Natural killer cell (primary cell): ENCODE data around the gene FSTL4. TPM values are rescaled to one million over a fixed set of nuclear protein-coding genes. Genes with fewer than 3 reads are reported as not detected.

Source experiments
- ATAC-seq, 3 donors: fragments of 150-1000 bp in 2 of 3; fragments of 200-7000 bp in 1 of 3; cut with Tn5 transposase; 1 replicate in 1 of 3; 2 replicates in 2 of 3; pipeline ENCODE4 v1.10.0; 2021; ENCODE audit warnings: mild to moderate bottlenecking in 2 of 3, moderate library complexity in 2 of 3
- DNase-seq, 2 donors: peaks; one replicate each; pipeline versions ENCODE4 v3.0.0 to v3.0.0-alpha.2; 2013 to 2021; ENCODE audit warnings: mixed read lengths in 1 of 2
- H3K27ac ChIP-seq: one replicate; pipeline ENCODE4 v1.5.1; 2013; ENCODE audit warnings: mild to moderate bottlenecking, low read length
- H3K27me3 ChIP-seq: one replicate; pipeline ENCODE4 v1.6.1; 2013; ENCODE audit warnings: low read length; ENCODE audit not compliant: control insufficient read depth, insufficient read depth
- H3K36me3 ChIP-seq: one replicate; pipeline ENCODE4 v1.6.1; 2013; ENCODE audit warnings: low read length; ENCODE audit not compliant: control insufficient read depth, insufficient read depth
- H3K4me1 ChIP-seq: one replicate; pipeline ENCODE4 v1.6.1; 2013; ENCODE audit warnings: low read length; ENCODE audit not compliant: control insufficient read depth, insufficient read depth
- H3K4me3 ChIP-seq: one replicate; pipeline ENCODE4 v1.5.1; 2013; ENCODE audit warnings: low read length
- H3K9me3 ChIP-seq: one replicate; pipeline ENCODE4 v1.6.1; 2013; ENCODE audit warnings: low read length; ENCODE audit not compliant: control insufficient read depth, insufficient read depth
- H3K27ac Mint-ChIP-seq, 2 donors: one replicate each; pipeline ENCODE4 v1.8.0; 2022; ENCODE audit warnings: mild to moderate bottlenecking in 2 of 2, mixed read lengths in 2 of 2, moderate library complexity in 1 of 2
- H3K27me3 Mint-ChIP-seq, 2 donors: one replicate each; pipeline ENCODE4 v1.8.0; 2022; ENCODE audit warnings: low read depth in 2 of 2, mixed read lengths in 2 of 2
- H3K36me3 Mint-ChIP-seq: one replicate; pipeline ENCODE4 v1.8.0; 2022; ENCODE audit warnings: mixed read lengths
- H3K4me1 Mint-ChIP-seq, 2 donors: one replicate each; pipeline ENCODE4 v1.8.0; 2022; ENCODE audit warnings: mixed read lengths in 2 of 2
- H3K4me3 Mint-ChIP-seq: one replicate; pipeline ENCODE4 v1.8.0; 2022; ENCODE audit warnings: mild to moderate bottlenecking, moderate library complexity, mixed read lengths
- H3K9me3 Mint-ChIP-seq, 2 donors: one replicate each; pipeline ENCODE4 v1.8.0; 2022; ENCODE audit warnings: mixed read lengths in 2 of 2
- CTCF ChIP-seq: fragments of 200-600 bp; IDR thresholded peaks from one replicate; pipeline ENCODE4 v1.8.0; 2022; ENCODE audit warnings: antibody characterized with exemption
- WGBS: methylation state at CpG from one replicate; pipeline ENCODE4 v1.1.7; 2013; ENCODE audit warnings: missing lambda C conversion rate; ENCODE audit not compliant: insufficient coverage; 5-methylcytosine and 5-hydroxymethylcytosine counted together
- intact Hi-C: fragments of 100-400 bp; cut with micrococcal nuclease; formaldehyde crosslinking; loops from one replicate; pipeline ENCODE4 v1.14.2; 2022
- total RNA-seq, 4 donors: library from RNA; stranded (reverse); fragments of 120-200 nt in 1 of 4; gene quantifications; one replicate each; pipeline versions ENCODE4 v1.2.3 to v1.2.4, GENCODE V29; 2013 to 2022

FSTL4 gene
- total RNA-seq, 3 donors from 2014 or later (not counting 1 experiment from before 2014, with no cell fraction given) = 0.11 to 0.75 (median 0.55) TPM

GRCh38 chr5:133370036-133370831 is 242.1 kb downstream of the FSTL4 start:
- H3K36me3 Mint-ChIP-seq = no peaks in the 10 kb centered on the region
- ATAC-seq = no peak
- no peak for DNase-seq
- H3K27ac ChIP-seq = no peak overlapping the region
- H3K4me1 ChIP-seq = no peaks in the 10 kb centered on the region
- H3K4me3 Mint-ChIP-seq = no peak overlapping the region
- H3K36me3 ChIP-seq = no peaks in the 10 kb centered on the region
- WGBS = 68% methylated on average over 8 of the region's 8 CpGs
- peaks cover 8 to 18% of the 10 kb centered on the region in 2 donors for H3K27me3 Mint-ChIP-seq
- H3K4me1 Mint-ChIP-seq = no peaks in the 10 kb centered on the region
- H3K4me3 ChIP-seq = no peak overlapping the region
- intact Hi-C loops = no loop called here
- no peaks in the 10 kb centered on the region for H3K9me3 ChIP-seq
- H3K27me3 ChIP-seq = no peaks in the 10 kb centered on the region
- TF ChIP-seq CTCF = no peak
- no peak overlapping the region for H3K27ac Mint-ChIP-seq
- H3K9me3 Mint-ChIP-seq = no peaks in the 10 kb centered on the region

GRCh38 chr5:133368916-133369783 is 243.2 kb downstream of the FSTL4 start:
- Mint-ChIP-seq H3K27ac (no peak overlapping the region), H3K36me3 (no peaks in the 10 kb centered on the region), H3K9me3 (no peaks in the 10 kb centered on the region), H3K4me1 (no peaks in the 10 kb centered on the region), H3K27me3 (peaks cover 8 to 9% of the 10 kb centered on the region in 2 donors), H3K4me3 (no peak overlapping the region)
- Histone ChIP-seq H3K36me3 (no peaks in the 10 kb centered on the region), H3K4me3 (no peak overlapping the region), H3K4me1 (no peaks in the 10 kb centered on the region), H3K9me3 (no peaks in the 10 kb centered on the region), H3K27ac (no peak overlapping the region), H3K27me3 (no peaks in the 10 kb centered on the region)
- TF ChIP-seq CTCF = no peak
- intact Hi-C loops = no loop called here
- DNase-seq (no peak), ATAC-seq (no peak)
- 85% methylated on average over 6 of the region's 7 CpGs for WGBS

- DNase-seq (no peak), ATAC-seq (no peak)
- Histone ChIP-seq H3K27ac (no peak overlapping the region), H3K4me3 (no peak overlapping the region), H3K27me3 (no peaks in the 10 kb centered on the region), H3K9me3 (no peaks in the 10 kb centered on the region), H3K4me1 (no peaks in the 10 kb centered on the region), H3K36me3 (no peaks in the 10 kb centered on the region)
- TF ChIP-seq CTCF = no peak
- intact Hi-C loops = no loop called here
- Mint-ChIP-seq H3K4me1 (no peaks in the 10 kb centered on the region), H3K27me3 (peaks cover 11 to 16% of the 10 kb centered on the region in 2 donors), H3K27ac (no peak overlapping the region), H3K36me3 (no peaks in the 10 kb centered on the region), H3K4me3 (no peak overlapping the region), H3K9me3 (no peaks in the 10 kb centered on the region)
- 83% methylated on average over 2 of the region's 2 CpGs for WGBS
Observed at GRCh38 chr5:133367984-133368383, 244.4 kb downstream of the FSTL4 start.
